ENCODE data around the gene PFKFB4.
"Not testable (repeated sequence)": the region's sequence is repeated elsewhere in the genome, so short reads cannot be mapped to it uniquely, and the experiment has no call there.

- TF ChIP-seq CTCF (IDR thresholded peaks at IDR 0.05; ENCODE audit: low read length); EZH2 (IDR thresholded peaks at IDR 0.05; ENCODE audit: borderline replicate concordance, low read length): not testable (repeated sequence)
These were observed 5.0 kb downstream of the PFKFB4 start for GRCh38 chr3:48551651-48552050.

Measured in OCI-LY1 (cell line).